HG03439 (cell line): ENCODE measurements around the gene BCL2L1.

Experiments used
- ATAC-seq: cut with Tn5 transposase; IDR thresholded peaks from one replicate; pipeline ENCODE4 v1.9.1; 2021; ENCODE audit warnings: mild to moderate bottlenecking, moderate library complexity; ENCODE audit not compliant: unreplicated experiment

The BCL2L1 gene

DNA sequence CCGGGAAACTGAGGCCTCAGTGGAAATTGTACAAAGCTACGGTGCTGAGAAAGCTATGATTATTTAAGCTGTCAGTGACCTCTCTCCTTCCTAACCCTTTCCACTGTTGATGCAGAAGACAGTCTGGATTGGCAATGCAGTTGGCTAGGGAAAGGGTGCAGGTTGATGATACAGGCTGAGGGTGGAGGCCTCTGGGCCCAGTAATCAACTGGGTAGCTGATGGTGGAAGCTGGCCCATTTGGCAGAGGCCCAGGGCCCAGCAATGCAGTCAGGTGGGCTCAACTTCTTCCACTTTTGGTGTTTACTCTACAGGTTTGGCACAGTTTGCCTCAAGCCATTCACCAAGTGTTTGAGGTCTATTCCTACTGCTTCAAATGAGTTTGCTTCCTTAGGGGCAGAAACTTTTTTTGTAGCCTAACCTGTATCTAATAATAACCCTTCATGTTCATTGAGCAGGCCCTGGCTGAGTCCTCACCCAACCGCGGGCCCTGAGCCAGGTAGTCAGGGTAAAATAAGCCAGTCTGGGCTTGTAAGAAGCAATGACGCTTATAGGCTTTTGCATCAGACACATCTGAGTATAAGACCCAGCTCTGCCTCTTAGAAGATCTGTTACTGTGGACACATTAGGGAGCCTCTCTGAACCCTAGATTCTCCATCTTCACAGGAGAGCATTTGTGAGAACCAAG lies 12.1 kb downstream of the BCL2L1 start:
- no peak for ATAC-seq

- ATAC-seq = no peak
These were observed 12.7 kb downstream of the BCL2L1 start for GRCh38 chr20:31709939-31710338.

DNA sequence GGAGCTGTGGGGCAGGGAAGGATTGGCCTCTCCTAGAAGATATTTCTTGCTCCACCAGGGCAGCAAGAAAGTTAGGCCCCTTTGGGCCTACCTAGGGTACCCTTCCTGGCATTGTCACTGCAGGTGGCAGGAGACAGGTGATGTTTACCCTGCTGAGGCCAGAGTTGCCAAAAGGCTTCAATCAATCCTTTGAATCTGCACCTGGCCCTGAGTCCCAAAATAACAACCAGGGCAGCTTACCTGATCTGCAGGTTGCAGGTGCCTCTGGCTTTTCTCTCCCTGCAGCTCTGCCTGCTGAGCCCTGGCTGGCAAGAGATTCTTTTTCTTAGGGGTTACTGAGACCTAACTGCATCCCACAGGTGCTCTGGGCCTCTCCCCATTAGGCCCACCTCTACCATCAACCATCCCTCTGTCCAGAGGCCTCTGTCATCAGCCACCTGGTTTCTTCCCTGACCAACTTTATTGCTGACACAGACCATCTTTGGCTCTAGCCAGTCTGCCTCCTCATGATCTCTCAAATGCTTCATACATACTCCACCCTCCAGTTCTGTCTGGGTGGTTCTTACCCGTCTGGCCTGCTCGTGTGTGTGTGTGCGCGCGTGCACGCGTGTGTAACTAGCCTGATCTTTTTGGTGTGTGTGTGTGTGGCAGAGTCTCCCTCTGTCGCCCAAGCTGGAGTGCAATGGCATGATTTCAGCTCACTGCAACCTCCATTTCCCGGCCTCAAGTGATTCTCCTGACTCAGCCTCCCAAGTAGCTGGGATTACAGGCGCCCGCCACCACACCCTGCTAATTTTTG lies 13.7 kb downstream of the BCL2L1 start:
- no peak for ATAC-seq

- no peak for ATAC-seq
These were observed 14.5 kb downstream of the BCL2L1 start for GRCh38 chr20:31707994-31708735.

DNA sequence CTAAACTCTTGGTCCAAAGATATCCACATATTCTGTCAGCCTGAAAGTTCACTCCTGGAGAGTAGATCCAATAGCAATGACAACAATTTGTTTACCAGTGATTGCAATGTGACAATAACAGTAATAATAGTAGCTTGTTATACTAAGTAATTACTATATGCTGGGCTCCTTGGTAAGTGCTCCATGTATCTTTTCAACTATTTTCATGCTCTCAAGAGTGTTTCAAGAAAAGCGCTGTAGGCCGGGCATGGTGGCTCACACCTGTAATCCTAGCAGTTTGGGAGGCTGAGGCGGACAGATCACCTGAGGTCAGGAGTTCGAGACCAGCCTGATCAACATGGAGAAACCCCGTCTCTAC lies 15.4 kb downstream of the BCL2L1 start:
- no peak for ATAC-seq

DNA sequence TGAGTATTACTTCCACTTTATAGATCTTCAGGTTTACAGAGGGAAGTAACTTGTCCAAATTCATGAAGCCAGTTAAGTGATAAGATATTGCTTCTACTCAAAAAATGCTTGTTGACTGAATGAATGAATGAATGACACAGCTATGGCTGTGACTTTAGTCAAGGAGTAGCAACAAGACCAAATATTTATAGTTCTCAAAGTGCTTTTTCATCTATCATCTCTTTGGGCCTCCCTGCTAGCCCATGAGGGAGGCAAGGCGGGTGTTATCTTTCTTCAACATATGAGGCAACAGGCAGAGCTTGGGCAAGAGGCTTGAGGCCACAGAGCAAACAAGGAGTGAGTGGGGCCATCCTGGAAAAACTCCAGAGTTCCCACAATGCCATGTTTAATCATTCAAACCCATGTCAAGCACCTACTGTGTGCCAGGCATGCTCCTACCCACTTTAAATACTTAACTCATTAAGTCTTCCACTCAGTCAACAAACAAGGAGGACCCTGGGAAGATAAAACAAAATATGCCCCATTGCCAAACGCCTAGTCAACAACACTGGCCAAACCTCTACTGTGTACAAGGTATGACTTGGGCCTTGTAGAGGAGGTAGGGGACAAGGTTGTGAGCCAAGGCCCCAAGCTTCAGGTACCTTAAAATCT lies 15.9 kb downstream of the BCL2L1 start:
- no peak for ATAC-seq

- peak; percentile 86 for ATAC-seq
These were observed 16.8 kb downstream of the BCL2L1 start for GRCh38 chr20:31705598-31706597.

DNA sequence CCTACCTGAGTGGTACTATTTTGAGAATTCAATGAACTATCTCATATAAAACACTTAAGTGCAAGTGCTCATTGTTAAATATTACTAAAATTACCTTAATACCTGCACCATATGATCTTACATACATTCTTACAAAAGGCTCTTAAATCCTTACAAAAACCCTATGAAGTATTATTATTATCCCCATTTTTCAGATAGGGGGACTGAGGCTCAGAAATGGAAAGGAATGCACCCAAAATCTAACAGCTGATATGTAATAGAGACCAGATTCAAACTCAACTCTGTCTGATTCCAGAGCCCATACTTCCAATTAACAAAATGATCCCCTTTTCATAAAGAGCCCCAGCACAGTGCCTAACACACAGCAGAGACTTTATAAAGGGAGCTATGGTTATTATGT lies 17.5 kb downstream of the BCL2L1 start:
- no peak for ATAC-seq

DNA sequence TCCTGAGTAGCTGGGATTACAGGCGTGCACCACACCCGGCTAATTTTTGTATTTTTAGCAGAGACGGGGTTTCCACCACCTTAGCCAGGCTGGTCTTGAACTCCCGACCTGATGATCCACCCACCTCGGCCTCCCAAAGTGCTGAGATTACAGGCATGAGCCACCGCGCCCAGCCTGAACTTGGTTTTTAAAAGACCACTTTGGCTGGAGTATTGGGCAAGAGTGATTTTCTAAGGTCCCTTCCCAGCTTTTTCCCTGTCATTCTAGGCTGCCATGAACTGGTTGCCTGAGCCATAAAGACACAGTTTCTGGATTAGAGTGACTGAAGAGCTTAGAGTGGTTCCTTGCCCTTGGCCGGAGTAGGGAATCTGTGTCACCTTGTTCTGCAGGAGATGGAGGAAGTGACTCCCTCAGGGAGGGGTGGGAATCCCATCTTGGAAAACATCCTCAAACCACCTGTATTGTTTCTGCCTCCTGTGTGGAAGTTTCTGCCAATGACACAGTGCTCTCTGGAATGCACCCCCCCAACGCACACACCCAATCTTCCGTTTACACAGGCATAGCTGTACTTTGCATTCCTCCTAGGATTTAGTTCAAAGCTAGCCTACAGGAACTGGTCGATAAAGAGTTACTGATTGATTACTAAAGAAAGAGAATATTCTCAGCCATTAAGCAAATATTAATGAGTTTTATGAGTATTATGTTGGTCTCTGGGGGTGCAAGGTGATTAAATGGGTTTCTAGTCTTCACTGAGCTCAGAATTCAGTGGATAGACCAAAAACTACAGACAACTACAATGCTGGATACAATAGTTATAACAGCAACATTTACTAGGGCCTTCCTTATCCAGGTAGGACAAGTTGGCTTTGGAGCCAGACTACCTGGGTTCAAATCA lies 18.2 kb downstream of the BCL2L1 start:
- ATAC-seq = no peak

DNA sequence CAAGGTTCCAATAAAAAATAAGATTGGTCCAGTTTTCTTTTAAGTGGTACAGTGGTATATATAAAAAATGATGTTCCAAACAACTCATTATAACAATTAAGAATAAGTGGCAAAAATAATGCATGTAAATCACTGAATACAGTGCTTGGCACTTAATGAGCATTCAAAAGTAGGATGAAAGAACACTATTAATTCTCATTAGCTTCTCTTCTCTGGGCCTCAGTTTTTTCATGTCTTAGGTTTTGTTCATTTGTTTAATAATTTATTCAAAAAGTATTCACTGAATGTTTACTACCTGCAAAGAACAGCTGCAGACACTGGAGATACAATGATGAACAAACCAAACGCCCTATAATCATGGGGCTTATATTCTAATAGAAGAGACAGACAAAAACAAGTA lies 21.1 kb downstream of the BCL2L1 start:
- no peak for ATAC-seq

DNA sequence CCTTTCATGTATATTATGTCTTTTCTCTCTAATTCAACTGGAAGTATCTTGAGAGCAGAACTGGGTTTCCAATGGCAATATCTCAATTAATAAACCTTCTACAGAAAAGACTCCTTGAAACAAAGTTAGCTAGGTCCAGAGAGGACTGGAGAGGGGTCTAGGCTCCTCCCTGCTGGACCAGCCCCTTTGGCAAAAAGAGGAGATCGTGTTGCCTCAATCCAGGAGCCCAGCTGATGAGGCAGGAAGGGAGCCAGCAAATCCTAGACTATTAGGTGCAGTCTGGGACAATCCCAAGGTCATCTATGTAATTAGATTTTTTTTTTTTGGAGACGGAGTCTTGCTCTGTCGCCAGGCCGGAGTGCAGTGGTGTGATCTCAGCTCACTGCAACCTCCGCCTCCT lies 21.9 kb downstream of the BCL2L1 start:
- ATAC-seq = no peak

DNA sequence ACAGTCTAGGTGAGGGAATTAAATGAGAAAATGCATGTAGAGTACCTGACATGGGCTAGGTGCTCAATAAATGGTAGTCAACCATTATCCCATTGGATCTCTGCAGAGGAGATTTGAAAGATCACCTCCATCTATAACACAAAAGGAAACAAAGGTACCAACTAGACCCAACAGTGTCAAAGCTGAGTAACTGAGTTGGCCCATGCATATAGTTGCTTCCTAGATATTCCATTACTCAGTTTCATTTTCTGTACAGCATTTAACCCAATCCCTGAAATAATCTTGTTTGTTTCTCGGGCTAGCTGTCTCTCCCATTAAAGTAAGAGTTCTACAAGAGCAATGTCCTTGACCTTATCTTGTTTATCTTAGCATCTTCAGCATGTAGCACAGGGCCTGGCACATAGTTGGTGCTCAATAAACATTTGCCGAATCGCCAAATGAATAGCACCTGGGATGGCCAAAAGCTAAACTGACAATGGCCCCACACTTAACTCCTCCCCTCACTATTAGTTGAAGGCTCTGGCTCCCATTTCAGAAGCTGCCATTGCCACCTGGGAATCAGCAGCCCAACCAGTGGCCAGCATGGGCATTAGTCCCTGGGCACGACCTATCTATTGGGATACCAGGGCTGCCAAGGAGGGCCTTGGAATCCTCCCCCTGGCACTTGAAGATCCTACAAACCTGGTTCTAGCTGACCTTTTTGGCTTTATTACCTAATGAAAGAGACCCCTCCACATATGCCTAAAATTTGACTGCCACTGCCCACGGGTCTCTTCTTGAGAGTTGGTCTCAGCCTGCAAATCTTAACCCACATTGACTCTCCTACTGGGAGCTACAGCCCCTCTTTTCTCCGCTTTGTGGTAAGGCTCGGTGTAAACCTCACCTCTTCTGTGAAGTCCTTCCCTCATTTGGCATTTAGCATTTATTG lies 22.6 kb downstream of the BCL2L1 start:
- no peak for ATAC-seq

GRCh38 chr20:31698803-31699718 lies 23.6 kb downstream of the BCL2L1 start:
- peak; percentile 85 for ATAC-seq

GRCh38 chr20:31698243-31698802 lies 24.3 kb downstream of the BCL2L1 start:
- ATAC-seq = no peak

DNA sequence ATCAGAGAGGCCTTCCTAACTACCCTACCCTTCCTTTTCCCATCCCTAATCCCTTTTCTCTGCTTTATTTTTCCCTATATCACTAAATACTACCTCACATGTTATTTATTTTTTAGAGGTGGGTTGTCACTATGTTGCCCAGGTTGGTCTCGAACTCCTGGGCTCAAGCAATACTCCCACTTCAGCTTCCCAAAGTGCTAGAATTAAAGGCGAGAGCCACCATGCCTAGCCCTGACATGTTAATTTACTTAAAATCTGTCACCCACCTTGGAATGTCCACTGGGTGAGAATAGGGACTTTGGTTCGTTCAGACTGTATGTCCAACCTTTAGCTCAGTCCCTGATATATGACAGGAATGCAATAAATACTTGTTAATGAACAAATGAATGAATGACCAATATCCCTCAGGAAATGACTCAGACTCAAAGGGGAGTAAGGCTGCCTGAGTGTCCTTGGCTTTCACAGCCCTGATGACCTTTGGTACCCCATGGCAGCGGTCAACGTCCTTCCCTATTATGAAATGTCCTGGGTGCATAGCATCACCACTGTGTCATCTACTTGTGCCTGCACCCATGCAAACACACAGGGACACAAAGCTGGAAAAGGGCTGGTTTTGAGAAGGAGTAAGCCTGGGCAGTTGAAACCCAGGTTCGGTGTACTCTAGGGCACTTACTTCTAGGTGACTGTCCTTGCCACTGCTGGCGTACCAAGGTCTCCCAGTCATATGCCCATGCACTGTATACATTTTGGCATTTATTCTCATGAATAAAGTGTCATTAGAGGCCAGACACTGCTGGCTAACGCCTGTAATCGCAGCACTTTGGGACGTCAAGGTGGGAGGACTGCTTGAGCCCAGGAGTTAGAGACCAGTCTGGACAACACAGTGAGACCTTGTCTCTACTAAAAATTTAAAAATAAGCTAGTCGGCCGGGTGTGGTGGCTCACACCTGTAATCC lies 26.5 kb downstream of the BCL2L1 start:
- no peak for ATAC-seq
